ENCODE measurements around the gene GSTA5.
"Not testable (repeated sequence)": the region's sequence is repeated elsewhere in the genome, so short reads cannot be mapped to it uniquely, and the experiment has no call there.

The GSTA5 gene

DNA sequence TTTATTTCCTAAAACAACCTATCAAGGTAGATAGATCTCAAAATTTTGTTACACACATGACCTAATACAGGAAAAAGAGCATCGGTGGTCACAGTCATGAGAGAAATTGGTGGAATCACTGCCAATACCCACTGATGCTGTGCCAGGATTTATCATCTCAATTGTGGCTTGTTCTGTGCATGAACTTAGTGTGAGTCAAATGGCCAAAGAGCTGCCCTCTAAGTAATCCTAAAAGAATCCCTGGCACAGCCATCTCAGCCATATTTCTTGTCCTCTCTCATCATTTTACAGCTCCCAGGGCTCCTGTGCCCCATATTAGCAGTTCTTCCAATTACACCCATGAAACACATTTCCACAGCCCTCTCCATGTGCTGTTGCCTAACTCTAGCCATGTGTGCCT lies 6.1 kb downstream of the GSTA5 start:
- DNase-seq (ENCODE audit: low read depth, low spot score): no peak

DNA sequence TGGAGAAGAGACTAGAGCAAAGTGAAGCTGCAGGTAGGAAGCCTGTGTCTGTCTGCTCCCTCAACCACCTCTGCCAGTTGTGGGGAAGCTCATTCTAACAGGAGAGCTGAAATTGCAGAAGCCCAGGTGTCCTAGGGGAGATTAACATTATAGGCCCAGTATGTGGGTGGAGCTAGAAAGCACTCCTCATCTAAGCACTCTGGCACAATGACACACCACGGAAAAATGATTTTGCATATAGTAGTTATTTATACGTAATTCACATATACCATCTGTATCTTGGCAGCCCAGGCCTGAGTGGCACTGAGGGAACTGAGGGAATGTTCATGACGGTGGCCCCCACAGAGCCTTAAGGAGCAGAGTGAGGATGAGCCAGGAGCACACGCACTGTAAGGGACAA lies 9.7 kb downstream of the GSTA5 start:
- DNase-seq (ENCODE audit: low read depth, low spot score): not testable (repeated sequence)

GRCh38 chr6:52829046-52829817 lies 11.4 kb downstream of the GSTA5 start:
- no peak for DNase-seq (ENCODE audit: low read depth, low spot score)

- DNase-seq (ENCODE audit: low read depth, low spot score): not testable (repeated sequence)
These were observed 12.0 kb downstream of the GSTA5 start for GRCh38 chr6:52828621-52829020.

- DNase-seq (ENCODE audit: low read depth, low spot score): not testable (repeated sequence)
These were observed 13.4 kb downstream of the GSTA5 start for GRCh38 chr6:52827073-52827783.

DNA sequence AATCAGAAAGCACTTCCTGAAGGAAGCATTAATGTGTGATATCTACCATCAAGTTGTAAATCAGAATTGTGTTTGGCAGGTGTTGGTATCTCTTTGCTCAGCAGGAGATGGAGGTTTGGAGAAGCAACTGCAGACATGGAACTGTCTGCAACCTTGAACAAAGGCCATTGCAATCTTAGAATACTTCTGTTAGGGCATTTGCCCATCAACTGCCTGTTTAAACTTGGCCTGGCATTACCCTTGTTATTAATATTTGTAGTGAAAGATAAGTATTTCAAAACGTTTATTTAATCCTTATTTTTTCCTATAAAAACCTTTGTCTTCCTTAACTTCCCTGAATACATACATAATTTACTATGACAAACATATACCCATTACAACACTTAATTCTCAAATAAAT lies 14.1 kb downstream of the GSTA5 start:
- no peak for DNase-seq (ENCODE audit: low read depth, low spot score)

DNA sequence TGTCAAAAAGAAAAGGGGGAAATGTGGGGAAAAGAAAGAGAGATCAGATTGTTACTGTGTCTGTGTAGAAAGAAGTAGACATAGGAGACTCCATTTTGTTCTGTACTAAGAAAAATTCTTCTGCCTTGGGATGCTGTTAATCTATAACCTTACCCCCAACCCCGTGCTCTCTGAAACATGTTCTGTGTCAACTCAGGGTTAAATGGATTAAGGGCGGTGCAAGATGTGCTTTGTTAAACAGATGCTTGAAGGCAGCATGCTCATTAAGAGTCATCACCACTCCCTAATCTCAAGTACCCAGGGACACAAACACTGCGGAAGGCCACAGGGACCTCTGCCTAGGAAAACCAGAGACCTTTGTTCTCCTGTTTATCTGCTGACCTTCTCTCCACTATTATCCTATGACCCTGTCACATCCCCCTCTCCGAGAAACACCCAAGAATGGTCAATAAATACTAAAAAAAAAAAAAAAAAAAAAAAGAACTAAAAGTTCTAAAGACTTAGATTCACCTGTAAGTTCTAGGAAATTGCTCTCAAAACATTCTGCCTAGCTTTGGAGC lies 14.6 kb downstream of the GSTA5 start:
- not testable (repeated sequence) for DNase-seq (ENCODE audit: low read depth, low spot score)

- DNase-seq (ENCODE audit: low read depth, low spot score): not testable (repeated sequence)
These were observed 15.3 kb downstream of the GSTA5 start for GRCh38 chr6:52825270-52825793.

- no peak for DNase-seq (ENCODE audit: low read depth, low spot score)
These were observed 18.8 kb downstream of the GSTA5 start for GRCh38 chr6:52821842-52822241.

- DNase-seq (ENCODE audit: low read depth, low spot score): no peak
These were observed 20.4 kb downstream of the GSTA5 start for GRCh38 chr6:52820198-52820597.

GRCh38 chr6:52815167-52816092 lies 25.2 kb downstream of the GSTA5 start:
- peak; percentile 4 for DNase-seq (ENCODE audit: low read depth, low spot score)

DNA sequence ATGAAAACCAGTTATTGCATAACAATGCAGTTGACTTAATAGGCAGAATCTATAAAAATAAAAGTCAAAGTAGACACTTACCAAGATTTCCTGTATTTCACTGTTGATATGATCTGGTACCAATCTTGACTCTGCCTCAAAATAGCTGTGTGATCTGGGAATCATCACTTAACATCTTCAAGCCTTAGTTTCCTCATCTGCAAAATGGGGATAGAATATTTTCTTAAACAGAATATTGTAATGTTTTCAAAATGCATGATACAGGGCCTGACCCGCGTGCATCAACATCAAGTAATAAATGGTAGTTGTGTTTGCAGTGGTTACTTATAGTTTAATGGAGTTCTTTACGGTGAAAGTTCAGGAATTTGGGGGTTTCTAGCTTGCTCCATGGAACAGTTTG lies 26.1 kb downstream of the GSTA5 start:
- DNase-seq (ENCODE audit: low read depth, low spot score): not testable (repeated sequence)

DNA sequence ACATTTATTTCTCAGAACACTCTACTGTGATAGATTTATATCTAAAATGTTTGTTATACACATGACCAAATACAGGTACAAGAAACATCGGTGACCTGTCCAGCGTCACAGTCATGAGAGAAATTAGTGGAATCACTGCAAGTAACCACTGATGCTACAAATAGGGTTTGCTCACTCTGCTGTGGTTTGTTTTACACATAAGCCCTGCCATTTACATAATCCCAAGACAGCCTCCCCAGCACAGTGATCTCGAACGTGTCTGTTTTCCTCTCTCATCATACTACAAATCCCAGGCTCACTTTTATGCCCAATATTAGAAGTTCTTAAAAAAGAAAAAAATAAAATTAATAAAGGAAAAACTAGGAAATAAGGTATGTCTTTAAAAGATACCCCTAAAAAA lies 30.8 kb downstream of the GSTA5 start:
- DNase-seq (ENCODE audit: low read depth, low spot score): not testable (repeated sequence)

GRCh38 chr6:52808660-52809059 lies 32.0 kb downstream of the GSTA5 start:
- no peak for DNase-seq (ENCODE audit: low read depth, low spot score)

- DNase-seq (ENCODE audit: low read depth, low spot score): not testable (repeated sequence)
These were observed 36.9 kb downstream of the GSTA5 start, which contains the start of gene GSTA1 for GRCh38 chr6:52803668-52804255. TSS of gene GSTA1 (minus strand) at chr6:52803816. CDS start at chr6:52799267, 4,549 bp downstream.

- DNase-seq (ENCODE audit: low read depth, low spot score): no peak
These were observed 37.8 kb downstream of the GSTA5 start for GRCh38 chr6:52802806-52803205.

GRCh38 chr6:52801188-52801841 lies 39.3 kb downstream of the GSTA5 start:
- DNase-seq (ENCODE audit: low read depth, low spot score): no peak

DNA sequence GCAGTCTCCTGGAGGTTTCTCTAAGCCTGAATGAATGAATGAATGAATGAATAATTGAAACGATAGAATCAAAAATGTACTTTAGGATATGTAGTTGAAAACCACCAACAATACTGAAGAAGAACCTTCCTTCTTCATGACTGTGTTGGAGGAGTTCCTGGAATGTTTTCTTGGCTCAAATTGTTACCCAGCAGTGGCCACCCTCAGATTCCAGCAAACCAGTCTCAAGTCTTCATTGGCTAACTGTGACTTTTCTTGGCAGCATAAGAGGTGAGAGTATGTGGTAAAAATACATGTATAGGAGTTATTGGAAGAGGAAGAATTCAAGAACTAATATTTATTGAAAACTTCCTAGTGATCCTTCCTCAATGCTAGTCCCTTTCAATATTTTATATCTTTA lies 41.3 kb downstream of the GSTA5 start:
- not testable (repeated sequence) for DNase-seq (ENCODE audit: low read depth, low spot score)

DNA sequence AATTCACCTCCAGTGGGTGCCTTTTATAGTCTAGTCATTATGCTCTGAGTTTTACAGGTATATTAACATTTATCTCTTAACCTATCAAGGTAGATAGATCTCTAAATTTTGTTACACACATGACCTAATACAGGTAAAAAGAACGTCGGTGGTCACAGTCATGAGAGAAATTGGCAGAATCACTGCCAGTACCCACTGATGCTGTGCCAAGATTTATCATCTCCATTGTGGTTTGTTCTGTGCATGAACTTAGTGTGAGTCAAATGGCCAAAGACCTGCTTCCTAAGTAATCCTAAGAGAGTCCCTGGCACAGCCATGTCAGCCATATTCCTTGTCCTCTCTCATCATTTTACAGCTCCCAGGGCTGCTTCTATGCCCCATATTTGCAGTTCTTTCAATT lies 46.2 kb downstream of the GSTA5 start:
- DNase-seq (ENCODE audit: low read depth, low spot score): not testable (repeated sequence)

- no peak for DNase-seq (ENCODE audit: low read depth, low spot score)
These were observed 49.8 kb downstream of the GSTA5 start for GRCh38 chr6:52790861-52791260.
